Activated CD8-positive, alpha-beta memory T cell treated with anti-CD3 and anti-CD28 coated beads for 1 hour (primary cell): ENCODE measurements around the gene ERH.
A peak's percentile ranks its signal among the peaks of the same experiment; 100 is the strongest.

Source experiments
- DNase-seq, 2 donors: peaks; one replicate each; pipeline ENCODE4 v3.0.0-alpha.2; 2020; ENCODE audit warnings: low read depth in 1 of 2; ENCODE audit errors: extremely low read depth in 1 of 2

The ERH gene

GRCh38 chr14:69357544-69358200, 40.4 kb downstream of the ERH start:
- no peak for DNase-seq

GRCh38 chr14:69356903-69357543, 41.1 kb downstream of the ERH start:
- no peak for DNase-seq

- no peak for DNase-seq
These were observed 42.4 kb downstream of the ERH start for GRCh38 chr14:69355607-69356281.

GRCh38 chr14:69355154-69355597, 42.9 kb downstream of the ERH start:
- DNase-seq: no peak

GRCh38 chr14:69354383-69355153, 43.5 kb downstream of the ERH start:
- DNase-seq: peak in 1 of 2 donors; percentile 8

- no peak for DNase-seq
These were observed 44.9 kb downstream of the ERH start for GRCh38 chr14:69353168-69353567.

GRCh38 chr14:69351911-69352310, 46.2 kb downstream of the ERH start:
- DNase-seq: no peak

GRCh38 chr14:69351385-69351784, 46.7 kb downstream of the ERH start:
- DNase-seq: no peak

GRCh38 chr14:69350892-69351291, 47.2 kb downstream of the ERH start:
- DNase-seq: no peak

GRCh38 chr14:69349091-69349777, 48.9 kb downstream of the ERH start:
- no peak for DNase-seq

- DNase-seq: no peak
These were observed 51.4 kb downstream of the ERH start for GRCh38 chr14:69346710-69347109.

GRCh38 chr14:69345402-69345801, 52.7 kb downstream of the ERH start:
- DNase-seq: no peak

GRCh38 chr14:69344171-69344570, 53.9 kb downstream of the ERH start:
- DNase-seq: no peak

- DNase-seq: no peak
These were observed 55.1 kb downstream of the ERH start for GRCh38 chr14:69342928-69343525.

GRCh38 chr14:69339426-69339825, 58.7 kb downstream of the ERH start:
- DNase-seq: no peak

GRCh38 chr14:69337984-69338383, 60.1 kb downstream of the ERH start:
- no peak for DNase-seq

- no peak for DNase-seq
These were observed 62.7 kb downstream of the ERH start for GRCh38 chr14:69335371-69335771.

- no peak for DNase-seq
These were observed 63.5 kb downstream of the ERH start for GRCh38 chr14:69334576-69334975.

GRCh38 chr14:69333791-69334337, 64.2 kb downstream of the ERH start:
- no peak for DNase-seq

GRCh38 chr14:69332782-69333395, 65.2 kb downstream of the ERH start:
- DNase-seq: no peak
